HT1080 (cell line): ENCODE measurements around the gene SEC22B. TPM values are rescaled to one million over a fixed set of nuclear protein-coding genes. Genes with fewer than 3 reads are reported as not detected.
"Not testable (repeated sequence)": the region's sequence is repeated elsewhere in the genome, so short reads cannot be mapped to it uniquely, and the experiment has no call there.

Experiments
- DNase-seq: peaks from one replicate; pipeline ENCODE4 v3.0.0-alpha.2; 2015; ENCODE audit warnings: low read depth
- polyA plus RNA-seq, 2 experiments: library from polyadenylated mRNA; depleted of rRNA; stranded (reverse); fragments of >200 nt; gene quantifications; 2 replicates each; pipeline ENCODE4 v1.2.3, GENCODE V29; 2015
- total RNA-seq: library from RNA; depleted of rRNA; stranded (reverse); fragments of >200 nt; shearing (Covaris generic); gene quantifications from 2 replicates; pipeline ENCODE4 v1.2.3, GENCODE V29; 2014; rRNA removed

Gene SEC22B
- 15.0 and 17.7 TPM in 2 replicates for total RNA-seq
- polyA plus RNA-seq (2015; cell fraction: cytosol; rRNA removed), result 25.1 and 25.4 TPM in 2 replicates
- 37.5 and 41.2 TPM in 2 replicates for polyA plus RNA-seq (2015; cell fraction: nucleus; rRNA removed)

DNA sequence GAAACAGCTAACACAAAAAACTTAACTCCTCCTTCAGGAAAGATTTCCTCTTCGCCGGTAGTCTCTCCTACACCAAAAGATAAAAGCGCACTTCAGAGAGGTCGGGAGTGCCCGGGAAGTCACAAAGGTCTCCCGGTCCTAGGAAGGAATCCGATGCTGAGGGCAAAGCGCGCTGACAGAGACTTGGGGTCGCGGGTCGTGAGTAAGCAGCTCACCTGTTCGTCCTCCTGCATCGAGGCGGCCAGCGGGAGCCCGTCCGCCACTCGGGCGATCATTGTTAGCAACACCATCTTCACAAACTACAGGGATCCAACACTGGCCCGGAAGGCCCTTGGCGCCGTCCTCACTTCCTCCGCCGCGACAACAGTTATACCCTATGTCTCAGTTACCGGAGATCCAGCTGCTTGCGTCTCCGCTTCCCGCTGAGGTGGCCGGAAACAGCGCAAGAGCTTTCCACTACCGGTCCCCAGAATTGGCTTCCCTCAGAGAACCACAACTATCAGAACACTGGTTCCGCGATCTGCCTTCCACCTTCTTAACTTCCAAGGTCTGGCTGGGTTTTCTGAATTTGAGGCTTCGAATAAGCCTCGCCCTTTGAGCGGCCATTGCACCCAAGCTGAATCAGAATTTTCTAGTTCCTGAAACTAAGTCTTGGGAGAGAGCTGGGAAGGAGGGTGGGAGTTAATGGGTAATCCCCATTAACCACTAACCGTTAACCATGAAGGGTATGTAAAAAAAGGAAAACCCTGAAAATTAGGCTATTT is at the start of gene SEC22B:
TSS of gene SEC22B (minus strand) at position 429 of the 764 bp plus-strand sequence. CDS start at position 290, 139 bp downstream.
- peak; percentile 90 for DNase-seq

DNA sequence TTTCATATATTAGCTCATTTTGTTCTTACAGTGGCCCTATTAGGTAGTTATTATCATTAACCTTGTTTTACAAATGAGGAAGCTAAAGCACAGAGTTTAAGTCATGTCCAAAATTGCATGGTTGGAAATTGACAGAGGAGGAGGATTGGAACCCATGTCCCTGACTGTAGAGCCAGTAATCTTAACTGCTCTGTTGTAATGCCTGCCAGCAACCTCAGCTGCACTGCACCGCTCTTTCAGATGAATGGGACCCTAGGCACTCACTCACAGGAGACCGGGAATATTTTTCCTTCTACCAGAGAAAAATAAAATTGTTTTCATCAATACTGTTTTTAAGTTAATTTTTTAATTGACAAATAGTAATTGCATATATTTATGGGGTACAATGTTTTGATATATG is 41.6 kb upstream of the SEC22B start:
- not testable (repeated sequence) for DNase-seq

DNA sequence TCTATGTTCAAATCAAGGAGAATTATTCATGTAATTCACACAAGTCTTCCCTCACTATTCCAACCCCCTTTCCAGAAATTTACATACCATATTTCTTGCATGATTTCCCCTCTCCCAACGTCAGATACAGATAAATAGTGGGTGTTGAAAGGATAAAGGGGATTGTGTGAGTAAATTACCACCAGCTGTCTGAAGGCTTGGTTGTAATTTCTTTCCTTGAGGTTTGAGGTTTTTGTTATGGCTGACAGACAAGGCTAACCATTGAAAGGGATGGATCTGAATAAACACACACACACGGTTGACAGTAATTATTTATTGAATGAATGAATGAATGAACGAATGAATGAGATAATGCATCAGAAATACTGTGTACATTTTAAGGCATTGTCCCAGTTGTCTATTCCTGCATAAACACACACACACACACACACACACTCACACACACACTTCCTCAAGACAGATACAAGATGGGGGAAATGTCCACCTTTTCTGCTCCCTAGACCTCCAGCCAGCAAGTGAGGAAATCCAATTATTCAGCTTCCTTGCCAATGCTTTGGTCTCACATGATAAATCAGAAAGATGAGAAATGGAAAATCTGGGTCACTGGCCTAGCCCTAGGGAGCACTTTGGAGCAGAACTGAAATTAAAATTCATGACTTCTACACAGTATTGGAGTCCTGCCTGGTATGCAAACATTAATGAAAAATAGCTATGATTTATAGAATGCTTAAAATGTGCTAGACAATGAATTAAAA is 41.0 kb upstream of the SEC22B start:
- DNase-seq, result not testable (repeated sequence)

DNA sequence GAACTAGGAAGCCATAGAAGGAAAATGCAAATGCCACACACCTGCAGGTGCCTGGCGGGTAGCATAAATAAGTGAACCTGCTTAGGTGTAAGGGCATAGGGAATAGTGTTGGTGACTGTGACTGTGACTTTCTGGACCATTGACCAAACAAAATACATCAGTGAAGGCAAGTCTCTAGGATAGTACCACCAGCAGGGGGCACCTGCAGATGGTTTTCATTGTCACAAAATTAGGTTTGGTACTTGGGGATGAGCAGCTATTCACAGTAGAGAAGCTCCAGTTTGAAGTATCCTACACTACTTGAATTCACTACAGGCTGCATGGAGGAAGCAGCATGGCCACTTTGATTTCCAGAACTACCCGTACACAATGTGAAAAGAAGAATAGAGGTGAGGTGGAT is 37.3 kb upstream of the SEC22B start:
- not testable (repeated sequence) for DNase-seq

DNA sequence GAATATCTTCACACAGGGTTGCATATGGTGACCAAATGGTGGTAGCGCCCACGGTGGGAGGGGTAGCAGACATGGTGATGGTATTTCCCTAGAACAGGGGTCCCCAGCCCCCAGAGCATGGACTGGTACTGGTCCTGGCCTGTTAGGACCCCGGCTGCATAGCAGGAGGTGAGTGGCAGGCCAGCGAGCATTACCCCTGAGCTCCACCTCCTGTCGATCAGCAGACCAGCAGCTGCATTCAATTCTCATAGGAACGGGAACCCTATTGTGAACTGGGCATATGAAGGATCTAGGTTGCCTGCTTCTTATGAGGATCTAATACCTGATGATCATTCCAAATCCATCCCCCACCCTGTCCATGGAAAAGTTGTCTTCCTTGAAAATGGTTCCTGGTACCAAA is 34.4 kb upstream of the SEC22B start:
- DNase-seq, result not testable (repeated sequence)

DNA sequence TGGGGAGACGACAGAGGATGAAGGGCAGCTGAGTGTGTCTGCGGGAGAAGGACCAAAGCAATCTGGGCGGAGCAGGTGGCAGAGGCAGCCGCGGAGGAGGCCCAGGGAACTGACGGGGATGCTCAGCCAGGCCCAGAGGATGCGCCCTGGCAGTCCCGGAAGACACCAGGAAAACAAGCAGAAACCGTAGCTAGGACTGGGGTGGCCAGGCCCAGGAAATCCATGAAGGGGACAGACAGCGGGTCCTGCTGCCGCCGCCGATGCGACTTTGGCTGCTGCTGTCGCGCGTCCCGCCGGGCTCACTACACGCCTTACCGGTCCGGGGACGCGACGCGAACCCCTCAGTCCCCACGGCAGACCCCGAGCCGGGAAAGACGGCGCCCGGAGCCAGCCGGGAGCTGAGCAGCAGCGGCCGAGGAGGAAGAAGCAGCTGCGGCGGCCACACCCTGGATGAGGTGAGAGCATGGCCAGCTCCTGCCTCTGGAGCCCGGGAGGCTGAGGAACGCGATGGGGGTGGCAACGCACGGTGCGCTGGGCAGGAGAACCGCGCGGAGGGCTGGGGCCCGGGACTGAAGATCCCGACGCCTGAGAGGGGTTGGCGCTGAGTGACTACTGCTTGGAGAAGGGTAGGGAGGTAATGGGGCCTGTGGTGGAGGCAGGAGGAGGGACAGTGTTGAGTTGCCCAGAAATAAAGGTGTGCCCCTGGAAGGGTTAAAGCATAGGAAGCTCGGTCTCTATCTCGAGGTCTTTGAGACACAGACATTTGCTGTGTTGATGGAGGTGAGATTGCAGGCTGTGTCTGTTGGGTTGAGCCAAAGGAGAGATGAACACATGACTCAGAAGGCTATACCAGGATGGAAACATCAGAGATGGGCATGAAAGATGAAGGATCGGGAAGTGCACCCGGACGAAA is 20.8 kb upstream of the SEC22B start:
- not testable (repeated sequence) for DNase-seq

DNA sequence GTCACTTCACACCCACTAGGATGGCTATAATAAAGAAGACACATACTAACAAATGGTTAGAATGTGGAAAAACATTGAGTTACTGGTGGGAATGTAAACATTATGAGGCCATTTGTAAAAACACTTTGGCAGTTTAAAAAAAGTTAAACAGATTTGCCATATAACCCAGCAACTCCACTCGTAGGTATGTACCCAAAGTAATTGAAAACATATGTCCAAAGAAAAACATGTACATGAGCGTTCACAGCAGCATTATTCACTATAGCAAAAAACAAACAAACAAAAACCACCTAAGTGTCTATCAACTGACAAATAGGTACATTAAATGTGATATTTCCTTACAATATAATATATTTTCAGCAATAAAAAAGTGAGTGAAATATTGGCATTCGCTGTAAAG is 12.3 kb upstream of the SEC22B start:
- DNase-seq, result not testable (repeated sequence)

DNA sequence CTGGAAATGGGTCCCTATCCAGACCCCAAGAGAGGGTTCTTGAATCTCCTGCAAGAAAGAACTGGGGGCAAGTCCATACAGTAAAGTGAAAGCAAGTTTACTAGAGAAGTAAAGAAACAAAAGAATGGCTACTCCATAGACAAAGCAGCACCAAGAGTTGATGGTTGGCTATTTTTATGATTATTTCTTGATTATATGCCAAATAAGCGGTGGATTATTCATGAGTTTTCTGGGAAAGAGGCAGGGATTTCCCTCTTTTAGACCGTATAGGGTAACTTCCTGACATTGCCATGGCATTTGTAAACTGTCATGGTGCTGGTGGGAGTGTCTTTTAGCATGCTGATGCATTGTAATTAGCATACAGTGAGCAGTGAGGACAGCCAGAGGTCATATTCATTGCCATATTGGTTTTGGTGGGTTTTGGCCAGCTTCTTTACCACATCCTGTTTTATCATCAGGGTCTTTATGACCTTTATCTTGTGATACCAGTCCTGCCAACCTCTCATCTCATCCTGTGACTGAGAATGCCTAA is 5.9 kb upstream of the SEC22B start:
- DNase-seq, result not testable (repeated sequence)

DNA sequence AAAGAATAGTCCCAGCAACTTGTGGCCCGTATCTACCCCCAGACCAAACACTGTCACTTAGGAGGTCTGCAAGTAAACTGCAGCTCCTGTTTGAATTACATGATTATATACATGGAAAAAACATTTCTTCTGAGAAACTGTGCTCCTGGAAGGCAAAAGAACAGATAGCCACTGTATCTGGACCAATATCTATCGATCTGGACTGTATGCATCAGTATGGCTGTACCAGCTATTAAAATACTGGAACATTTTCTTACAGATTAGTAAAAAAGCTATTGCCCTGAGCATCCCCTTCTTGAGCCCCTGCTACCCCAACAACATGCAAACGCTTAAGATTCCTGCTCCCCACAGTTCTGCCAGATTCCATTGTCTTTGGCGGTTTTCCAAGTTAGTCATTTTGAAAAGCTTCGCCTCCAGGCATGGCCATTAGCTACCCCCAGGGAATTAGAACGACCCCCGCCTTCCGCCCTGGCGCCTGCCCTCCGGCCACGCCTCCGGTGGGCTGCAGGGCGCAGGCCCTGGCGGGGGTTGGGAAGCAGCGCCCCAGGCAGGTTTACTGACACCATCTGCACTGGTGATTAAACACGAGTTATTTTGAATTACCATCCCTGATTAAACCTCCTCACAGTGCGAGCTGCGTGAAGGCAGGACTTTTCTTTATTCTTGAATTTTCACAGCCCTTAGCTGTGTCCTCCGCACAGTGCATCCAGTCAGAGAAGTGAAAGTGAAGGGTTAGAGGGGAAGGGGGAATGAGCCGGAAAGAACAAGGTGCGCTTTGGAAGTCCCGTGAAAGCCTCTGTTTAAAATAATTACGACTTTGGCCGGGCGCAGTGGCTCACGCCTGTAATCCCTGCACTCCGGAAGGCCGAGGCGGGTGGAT is 3.7 kb upstream of the SEC22B start:
- DNase-seq, result peak; percentile 52

DNA sequence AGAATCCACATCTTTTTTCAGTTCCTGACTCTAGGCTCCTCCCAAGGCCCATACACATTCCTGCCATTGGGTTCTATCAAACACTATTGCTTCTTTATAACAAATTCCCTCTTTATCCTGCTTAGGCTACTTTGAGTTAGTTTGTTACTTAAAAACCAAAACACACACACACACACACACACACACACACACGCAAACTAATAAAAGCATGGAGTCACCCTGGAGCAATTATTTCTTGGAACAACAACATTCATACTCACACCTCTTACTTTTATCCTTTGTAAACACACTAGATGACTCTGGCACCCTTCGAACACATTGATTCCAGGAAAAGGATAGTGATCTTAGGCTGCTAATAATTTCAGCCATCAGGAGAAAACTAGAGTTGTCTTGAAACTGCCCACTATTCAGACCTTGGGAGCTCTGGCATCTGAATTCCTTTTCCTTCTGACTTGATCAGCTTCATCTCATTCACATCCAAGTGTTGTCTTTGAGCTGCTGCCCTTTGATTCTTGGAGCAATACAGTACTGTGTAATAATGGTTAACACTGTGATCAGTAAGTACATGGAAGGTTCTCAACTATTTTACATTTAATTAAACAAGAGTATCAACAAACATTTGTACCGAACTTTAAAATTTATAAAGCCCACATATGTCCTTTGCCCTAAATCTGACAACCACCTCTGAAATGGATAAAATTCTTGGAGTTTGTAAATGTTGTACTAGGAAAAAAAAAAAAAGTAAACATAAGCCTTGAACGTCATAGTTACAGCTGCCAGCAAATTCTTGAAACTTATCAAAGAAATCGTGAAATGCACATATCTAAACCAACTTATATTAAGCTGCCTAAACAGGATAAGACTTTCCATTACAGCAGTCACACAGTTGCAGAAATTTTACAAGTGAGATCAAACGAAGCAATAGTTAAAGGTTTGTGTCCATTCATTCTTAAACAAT is 2.8 kb upstream of the SEC22B start:
- DNase-seq, result no peak

DNA sequence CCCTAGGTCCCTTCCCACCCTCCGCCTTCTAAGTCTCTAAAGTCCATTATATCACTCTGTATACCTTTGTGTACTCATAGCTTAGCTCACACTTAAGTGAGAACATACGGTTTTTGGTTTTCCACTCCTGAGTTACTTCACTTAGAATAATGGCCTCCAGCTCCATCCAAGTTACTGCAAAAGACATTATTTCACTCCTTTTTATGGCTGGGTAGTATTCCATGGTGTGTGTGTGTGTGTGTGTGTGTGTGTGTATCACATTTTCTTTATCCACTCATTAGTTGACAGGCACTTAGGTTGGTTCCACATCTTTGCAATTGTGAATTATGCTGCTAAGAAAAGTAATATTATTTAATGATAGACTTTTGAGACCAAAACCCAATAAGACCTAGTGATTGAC is 1.7 kb upstream of the SEC22B start:
- not testable (repeated sequence) for DNase-seq

DNA sequence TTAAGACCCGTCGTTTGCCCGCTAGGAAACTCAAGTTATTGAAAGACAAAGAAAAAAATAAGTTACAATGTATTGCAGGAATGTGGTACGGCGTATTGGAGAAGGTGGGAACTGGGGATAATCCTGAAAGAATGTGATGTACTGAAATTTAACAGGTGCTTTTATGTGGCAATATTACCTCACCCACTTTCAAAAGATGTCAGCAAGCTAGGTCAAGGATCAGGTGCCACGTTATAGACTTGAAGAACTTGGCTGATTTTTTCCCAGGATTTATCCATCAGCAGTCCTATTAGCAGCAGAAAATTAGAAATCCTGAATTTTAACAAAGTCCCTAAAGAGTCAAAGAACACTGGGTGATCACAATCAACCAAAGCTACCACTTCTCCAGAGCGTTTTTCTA is 632 bp downstream of the SEC22B start:
- DNase-seq, result not testable (repeated sequence)

DNA sequence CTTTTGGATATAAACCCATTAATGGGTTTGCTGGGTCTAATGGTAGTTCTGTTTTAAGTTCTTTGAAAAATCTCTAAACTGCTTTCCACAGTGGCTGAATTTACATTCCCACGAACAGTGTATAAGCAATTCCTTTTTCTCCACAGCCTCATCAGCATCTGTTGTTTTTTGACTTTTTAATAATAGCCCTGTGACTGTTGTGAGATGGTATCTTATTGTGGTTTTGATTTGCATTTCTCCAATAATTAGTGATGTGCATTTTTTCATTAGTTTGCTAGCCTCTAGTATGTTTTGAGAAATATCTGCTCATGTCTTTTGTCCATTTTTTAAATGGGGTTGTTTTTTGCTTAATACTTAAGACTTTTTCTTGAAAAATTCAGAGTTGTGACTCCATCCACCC is 11.6 kb downstream of the SEC22B start:
- DNase-seq, result not testable (repeated sequence)

DNA sequence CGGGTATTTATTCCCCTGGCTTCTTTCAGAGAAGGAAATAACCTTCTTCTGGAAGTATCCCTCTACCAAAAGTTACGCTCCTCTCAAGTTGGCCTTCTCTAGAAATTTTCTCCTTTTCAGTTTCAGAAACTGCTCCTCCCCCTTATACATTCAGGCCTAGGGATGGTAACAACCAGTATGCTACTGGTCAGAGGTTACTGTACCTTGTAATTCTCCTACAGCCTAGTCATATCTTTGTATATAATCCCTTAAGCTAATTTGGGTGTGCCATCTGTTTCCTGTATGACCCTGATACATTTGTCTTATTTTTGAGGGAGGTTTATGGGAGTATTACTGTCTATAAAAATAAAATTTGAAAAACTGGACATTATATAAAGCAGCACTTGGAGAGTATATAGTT is 14.3 kb downstream of the SEC22B start:
- not testable (repeated sequence) for DNase-seq

DNA sequence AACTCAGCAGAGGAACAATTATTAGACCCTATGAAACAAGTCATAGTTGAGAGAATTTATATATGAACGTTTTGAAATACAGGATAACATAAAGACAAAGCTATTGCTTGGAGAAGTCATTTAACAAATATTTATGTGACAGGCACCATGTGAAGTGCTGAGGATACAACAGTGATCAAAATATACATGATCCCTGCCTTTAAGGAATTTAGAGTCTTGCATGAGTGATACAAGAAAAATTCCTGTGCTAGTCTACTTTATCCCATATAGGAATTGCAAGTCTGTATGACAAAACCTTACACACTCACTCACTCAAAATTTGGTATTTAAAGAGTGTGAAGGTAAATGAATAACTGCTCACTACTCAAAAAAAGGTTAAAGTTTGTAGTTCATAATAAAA is 17.8 kb downstream of the SEC22B start:
- not testable (repeated sequence) for DNase-seq

DNA sequence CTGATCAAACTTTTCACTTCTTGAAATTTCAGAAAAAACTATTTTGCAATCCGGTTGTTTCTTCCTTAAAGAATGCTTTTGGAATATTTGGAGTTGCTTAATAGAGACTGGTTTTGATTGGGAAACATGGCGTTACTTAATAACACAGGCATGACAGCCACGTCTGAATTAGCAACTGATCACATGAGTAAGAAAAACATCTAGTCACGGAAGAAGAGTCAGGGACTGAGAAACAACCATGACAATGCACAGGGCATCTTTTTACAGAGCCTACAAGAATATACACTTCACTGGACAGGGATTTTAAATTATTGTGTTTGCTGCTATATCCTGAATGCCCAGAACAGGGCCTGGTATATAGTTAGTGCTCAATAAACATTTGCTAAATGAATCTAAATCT is 18.2 kb downstream of the SEC22B start:
- not testable (repeated sequence) for DNase-seq

DNA sequence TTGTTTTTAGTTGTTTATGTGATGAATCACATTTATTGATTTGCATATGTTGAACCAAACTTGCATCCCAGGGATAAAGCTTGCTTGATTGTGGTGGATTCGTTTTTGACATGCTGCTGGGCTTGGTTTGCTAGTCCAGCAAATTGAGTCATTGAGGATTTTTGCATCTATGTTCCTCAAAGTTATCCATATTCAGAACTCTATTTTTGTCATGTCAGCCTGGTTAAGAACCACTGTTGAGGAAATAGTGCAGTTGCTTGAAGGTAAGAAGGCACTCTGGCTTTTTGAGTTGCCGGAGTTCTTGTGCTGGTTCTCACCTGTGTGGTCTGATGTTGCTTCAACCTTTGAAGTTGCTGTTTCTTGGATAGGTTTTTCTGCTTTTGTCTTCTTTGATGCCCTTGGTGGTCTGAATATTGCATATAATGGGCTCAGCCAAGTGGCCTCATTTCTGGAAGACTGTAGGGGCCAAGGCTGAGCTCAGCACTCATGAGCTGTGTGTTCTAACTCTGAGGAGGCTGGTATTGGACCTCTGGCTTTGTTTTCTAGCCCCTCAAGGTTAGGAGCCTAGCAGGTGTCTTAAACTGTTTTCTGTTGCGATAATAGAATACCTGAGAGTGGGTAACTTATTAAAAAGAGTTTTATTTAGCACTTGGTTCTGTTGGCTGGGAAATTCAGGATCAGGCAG is 26.0 kb downstream of the SEC22B start:
- DNase-seq, result not testable (repeated sequence)

DNA sequence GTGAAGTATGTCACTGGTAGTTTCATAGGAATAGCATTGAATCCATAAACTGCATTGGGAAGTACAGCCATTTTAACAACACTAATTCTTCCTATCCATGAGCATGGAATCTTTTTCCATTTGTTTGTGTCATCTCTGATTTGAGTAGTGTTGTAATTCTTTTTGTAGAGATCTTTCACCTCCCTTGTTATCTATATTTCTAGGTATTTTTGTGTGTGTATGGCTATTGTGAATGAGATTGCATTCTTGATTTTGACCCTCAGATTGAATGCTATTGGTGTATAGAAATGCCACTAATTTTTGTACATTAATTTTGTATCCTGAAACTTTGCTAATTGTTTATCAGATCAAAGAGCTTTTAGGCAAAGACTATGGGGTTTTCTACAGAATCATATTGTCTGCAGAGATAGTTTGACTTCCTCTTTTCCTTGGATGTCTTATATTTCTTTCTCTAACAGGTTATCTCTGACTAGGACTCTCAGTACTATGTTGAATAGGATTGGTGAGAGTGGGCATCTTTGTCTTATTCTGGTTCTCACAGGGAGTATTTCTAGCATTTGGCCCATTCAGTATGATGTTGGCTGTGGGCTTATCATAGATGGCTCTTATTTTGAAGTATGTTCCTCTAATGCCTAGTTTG is 26.8 kb downstream of the SEC22B start:
- DNase-seq, result not testable (repeated sequence)
